Transverse colon (tissue), 4 donors: ENCODE data around the gene PACRG.

ENCODE experiments used
- CTCF ChIP-seq, 5 experiments: fragments of 200-600 bp in 3 of 5; fragments of 450-650 bp in 2 of 5; sonication (generic) in 3 of 5; IDR thresholded peaks; 1 replicate in 2 of 5; 2 replicates in 3 of 5; pipeline ENCODE4 v1.5.1; 2016 to 2017; ENCODE audit warnings: antibody characterized with exemption in 5 of 5, inconsistent platforms in 3 of 5, mild to moderate bottlenecking in 2 of 5, moderate library complexity in 1 of 5
- POLR2AphosphoS5 ChIP-seq, 3 donors: sonication (generic); formaldehyde crosslinking; IDR thresholded peaks; one replicate each; pipeline ENCODE4 v1.6.1; 2016; ENCODE audit warnings: antibody characterized with exemption in 3 of 3

- no peak for TF ChIP-seq POLR2AphosphoS5 (IDR thresholded peaks at IDR 0.05)
- no peak for TF ChIP-seq CTCF (IDR thresholded peaks at IDR 0.05)
Measured at GRCh38 chr6:163306000-163306399, 578.2 kb downstream of the PACRG start.
